Heart left ventricle (tissue), 16 donors: Measurements from ENCODE around the gene AMIGO2. TPM values are rescaled to one million over a fixed set of nuclear protein-coding genes. Genes with fewer than 3 reads are reported as not detected.

ENCODE experiments used
- ATAC-seq, 4 donors: fragments of 200-7000 bp; cut with Tn5 transposase; one replicate each; pipeline ENCODE4 v1.9.1; 2020 to 2022; ENCODE audit warnings: moderate library complexity in 4 of 4, mild to moderate bottlenecking in 3 of 4, moderate number of reproducible peaks in 1 of 4
- DNase-seq, 5 donors: peaks; one replicate each; pipeline ENCODE4 v3.0.0-alpha.2; 2020
- H3K27ac ChIP-seq, 12 donors: fragments of 200-600 bp; sonication (generic) in 4 of 12; one replicate each; pipeline versions ENCODE4 v1.5.0 to v1.8.0; 2016 to 2022; ENCODE audit warnings: mild to moderate bottlenecking in 2 of 12
- H3K27me3 ChIP-seq, 9 donors: fragments of 200-600 bp; sonication (generic) in 2 of 9; one replicate each; pipeline versions ENCODE4 v1.5.1 to v1.8.0; 2016 to 2022; ENCODE audit warnings: mild to moderate bottlenecking in 3 of 9
- H3K36me3 ChIP-seq, 9 donors: fragments of 200-600 bp; sonication (generic) in 2 of 9; one replicate each; pipeline versions ENCODE4 v1.5.0 to v1.8.0; 2018 to 2022; ENCODE audit warnings: mild to moderate bottlenecking in 2 of 9
- H3K4me1 ChIP-seq, 12 donors: fragments of 200-600 bp; sonication (generic) in 4 of 12; one replicate each; pipeline versions ENCODE4 v1.5.0 to v1.8.0; 2016 to 2022; ENCODE audit warnings: mild to moderate bottlenecking in 3 of 12
- H3K4me3 ChIP-seq, 12 donors: fragments of 200-600 bp; sonication (generic) in 4 of 12; one replicate each; pipeline versions ENCODE4 v1.5.0 to v1.8.0; 2017 to 2022; ENCODE audit warnings: mild to moderate bottlenecking in 9 of 12, moderate library complexity in 4 of 12
- H3K9me3 ChIP-seq, 12 donors: fragments of 200-600 bp; sonication (generic) in 4 of 12; one replicate each; pipeline versions ENCODE4 v1.5.0 to v1.8.0; 2016 to 2022; ENCODE audit warnings: mild to moderate bottlenecking in 1 of 12
- CTCF ChIP-seq, 12 donors: fragments of 200-600 bp; sonication (generic) in 4 of 12; IDR thresholded peaks; one replicate each; pipeline versions ENCODE4 v1.5.0 to v1.8.0; 2018 to 2022; ENCODE audit warnings: antibody characterized with exemption in 12 of 12, mild to moderate bottlenecking in 5 of 12
- POLR2A ChIP-seq, 2 donors: fragments of 450-650 bp; IDR thresholded peaks; one replicate each; pipeline ENCODE4 v1.6.1; 2017; ENCODE audit warnings: antibody characterized with exemption in 2 of 2, mild to moderate bottlenecking in 2 of 2, moderate library complexity in 2 of 2
- WGBS, 4 donors: extraction: QIAGEN DNeasy Blood & Tissue Kit in 2 of 4; methylation state at CpG; one replicate each; pipeline versions ENCODE4 v1.1.5 to v1.1.7; 2013 to 2018; 5-methylcytosine and 5-hydroxymethylcytosine counted together
- intact Hi-C, 10 donors: fragments of 100-400 bp; cut with DNase I; formaldehyde crosslinking; loops; one replicate each; pipeline versions ENCODE4 v1.11.1 to v1.14.2; 2022
- polyA plus RNA-seq, 2 donors: library from polyadenylated mRNA; stranded (reverse); fragments of 200-250 nt; gene quantifications; one replicate each; pipeline ENCODE4 v1.2.3, GENCODE V29; 2013
- total RNA-seq, 9 donors: library from RNA; depleted of rRNA in 2 of 9; stranded (reverse); fragments of >200 nt in 2 of 9; fragmentation: NEBNext Ultra II Directional in 3 of 9; extraction: Animal tissue kit (Norgen Biotek cat#: 25700) in 3 of 9; gene quantifications; one replicate each; pipeline versions ENCODE4 v1.1.0 to v1.2.4, GENCODE V29; 2016 to 2023
- donor health status: ischemic (EF 13 %, LVEDD 7.1; RV severe dilation, severe dysfunction).
- donor health status: healthy with polysubstance abuse.
- donor health status: DM: no; HTN: yes; CAD: no.
- donor health status: DM: no; HTN: no; CAD: no.
- donor health status: ischemic (EF 25% LVEDD 6.9; RV normal size, moderate dysfunction).
- donor health status: ischemic (EF 25% LVEDD 5.7; RV mildly dilated, moderate dysfunction).
- donor health status: healthy.
- donor health status: DM: yes; HTN: yes; CAD: no.
- donor health status: ischemic (EF 35%, LVEDD 5.7; RV mildly dilated, moderate dysfunction).
- donor health status: nonischemic (EF 11% LVEDD 7.7; RV severe dilation, severe dysfunction).
- donor health status: DM: yes; HTN: yes; CAD: no.
- donor health status: PGD.
- donor health status: ischemic (EF 29% LVEDD 5.4; RV normal size, mild dysfunction).
- donor health status: nonischemic (EF 23%, LVEDD 6.1; RV moderate dilation, normal function).

Gene AMIGO2
- total and polyA plus RNA-seq, 11 donors = 0.77 to 3.0 (median 1.5) TPM

- intact Hi-C loops = loop anchor here in 3 of 10 donors (10.0 kb wide), 2 partner anchors 683 to 903 kb away; no protein-coding TSS in a partner anchor
- Histone ChIP-seq H3K9me3 (no peaks in the 10 kb centered on the region), H3K27me3 (no peaks in the 10 kb centered on the region), H3K27ac (no peak overlapping the region), H3K36me3 (no peaks in the 10 kb centered on the region), H3K4me3 (no peak overlapping the region), H3K4me1 (peaks cover 0 to 7% (median 0%) of the 10 kb centered on the region in 12 donors)
- WGBS, 4 donors = 79 to 86% (median 82%) methylated on average over 5 of the region's 5 CpGs
- no peak for TF ChIP-seq CTCF (IDR thresholded peaks at IDR 0.05)
- no peak for TF ChIP-seq POLR2A (IDR thresholded peaks at IDR 0.05)
- DNase-seq (no peak), ATAC-seq (no peak)
Observed at GRCh38 chr12:47028186-47028585, 51.6 kb downstream of the AMIGO2 start.

Other genes with a start within 250 kb of the AMIGO2 start
- gene PCED1B, start 338 bp downstream of the AMIGO2 start, total RNA-seq = 1 to 10 TPM in 2 of 9 donors, under 1 TPM in 5, not detected in 2; 0.39 to 9.5 (median 0.81) TPM
- gene PCED1B, start 338 bp downstream of the AMIGO2 start, polyA plus RNA-seq = under 1 TPM; 0.55 to 0.72 TPM